Calu3 (cell line): ENCODE measurements around the gene PHF2. TPM values are rescaled to one million over a fixed set of nuclear protein-coding genes. Genes with fewer than 3 reads are reported as not detected.

ENCODE experiments used
- BruUV-seq: library from RNA; stranded (reverse); fragments of 400-500 nt; replicated peaks from 2 replicates; lab custom pipeline; 2021; lab: Mats Ljungman, UMichigan
- CTCF ChIA-PET: fragments of 300-600 bp; sonication (Branson Sonifier 250); formaldehyde crosslinking; loops from one replicate; lab custom pipeline; 2022; ENCODE audit warnings: antibody characterized with exemption; lab: Charles Lee
- DNase-seq: peaks from one replicate; pipeline ENCODE4 v3.0.0; 2022
- H3K27ac Mint-ChIP-seq: one replicate; pipeline ENCODE4 v1.8.0; 2022; ENCODE audit warnings: mixed read lengths; ENCODE audit not compliant: unreplicated experiment
- H3K27me3 Mint-ChIP-seq: one replicate; pipeline ENCODE4 v1.8.0; 2022; ENCODE audit warnings: mixed read lengths; ENCODE audit not compliant: unreplicated experiment
- H3K36me3 Mint-ChIP-seq: one replicate; pipeline ENCODE4 v1.8.0; 2022; ENCODE audit warnings: mild to moderate bottlenecking, moderate library complexity, mixed read lengths; ENCODE audit not compliant: insufficient read depth, unreplicated experiment
- H3K4me1 Mint-ChIP-seq: one replicate; pipeline ENCODE4 v1.8.0; 2022; ENCODE audit warnings: mild to moderate bottlenecking, low read depth, mixed read lengths; ENCODE audit not compliant: unreplicated experiment
- H3K4me3 Mint-ChIP-seq: one replicate; pipeline ENCODE4 v1.8.0; 2022; ENCODE audit warnings: mild to moderate bottlenecking, low read depth, moderate library complexity, mixed read lengths; ENCODE audit not compliant: unreplicated experiment
- H3K9me3 Mint-ChIP-seq: one replicate; pipeline ENCODE4 v1.8.0; 2022; ENCODE audit warnings: low read depth, mixed read lengths; ENCODE audit not compliant: unreplicated experiment
- intact Hi-C: fragments of 100-400 bp; cut with micrococcal nuclease; formaldehyde crosslinking; loops from one replicate; pipeline ENCODE4 v1.10.0; 2022; ENCODE audit not compliant: unreplicated experiment
- total RNA-seq: library from RNA; stranded (reverse); gene quantifications from 2 replicates; pipeline ENCODE4 v1.2.3, GENCODE V29; 2022
- TF ChIP-seq, protein P1 (sequence below): fragments of 200-600 bp; IDR thresholded peaks from one replicate; pipeline ENCODE4 v1.8.0; 2022; ENCODE audit warnings: antibody characterized with exemption; ENCODE audit not compliant: unreplicated experiment

Gene PHF2
- total RNA-seq, 1 experiment from 2014 or later = 13.9 TPM

DNA sequence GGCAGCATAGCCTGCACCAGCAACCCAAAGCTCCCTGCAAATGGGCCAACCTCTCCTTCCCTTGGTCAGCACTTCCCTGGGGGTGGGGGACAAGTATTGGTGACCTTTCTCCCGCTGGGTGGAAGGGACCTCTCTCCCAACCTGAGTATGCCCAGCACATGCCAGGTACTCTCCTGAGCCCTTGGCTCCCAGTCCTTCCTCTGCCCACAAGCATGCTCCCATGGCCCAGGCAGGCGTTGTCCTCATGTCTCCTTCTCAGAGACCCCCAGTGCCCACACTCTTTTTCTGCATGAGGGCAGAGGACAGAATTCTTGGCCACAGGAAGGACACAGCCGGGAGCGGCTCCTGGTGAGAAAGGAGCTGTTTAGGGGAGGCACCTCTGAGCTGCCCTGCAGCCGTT lies 60.3 kb downstream of the PHF2 start:
- Mint-ChIP-seq H3K36me3 (peaks cover 5% of the 10 kb centered on the region), H3K9me3 (no peaks in the 10 kb centered on the region), H3K4me3 (no peak overlapping the region), H3K27me3 (no peaks in the 10 kb centered on the region), H3K4me1 (no peaks in the 10 kb centered on the region), H3K27ac (no peak overlapping the region)
- no peak for DNase-seq
- intact Hi-C loops = no loop called here
- BruUV-seq = no TSS peak
- TF ChIP-seq, protein P1, sequence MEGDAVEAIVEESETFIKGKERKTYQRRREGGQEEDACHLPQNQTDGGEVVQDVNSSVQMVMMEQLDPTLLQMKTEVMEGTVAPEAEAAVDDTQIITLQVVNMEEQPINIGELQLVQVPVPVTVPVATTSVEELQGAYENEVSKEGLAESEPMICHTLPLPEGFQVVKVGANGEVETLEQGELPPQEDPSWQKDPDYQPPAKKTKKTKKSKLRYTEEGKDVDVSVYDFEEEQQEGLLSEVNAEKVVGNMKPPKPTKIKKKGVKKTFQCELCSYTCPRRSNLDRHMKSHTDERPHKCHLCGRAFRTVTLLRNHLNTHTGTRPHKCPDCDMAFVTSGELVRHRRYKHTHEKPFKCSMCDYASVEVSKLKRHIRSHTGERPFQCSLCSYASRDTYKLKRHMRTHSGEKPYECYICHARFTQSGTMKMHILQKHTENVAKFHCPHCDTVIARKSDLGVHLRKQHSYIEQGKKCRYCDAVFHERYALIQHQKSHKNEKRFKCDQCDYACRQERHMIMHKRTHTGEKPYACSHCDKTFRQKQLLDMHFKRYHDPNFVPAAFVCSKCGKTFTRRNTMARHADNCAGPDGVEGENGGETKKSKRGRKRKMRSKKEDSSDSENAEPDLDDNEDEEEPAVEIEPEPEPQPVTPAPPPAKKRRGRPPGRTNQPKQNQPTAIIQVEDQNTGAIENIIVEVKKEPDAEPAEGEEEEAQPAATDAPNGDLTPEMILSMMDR = no peak
- CTCF ChIA-PET = no interaction called here

GRCh38 chr9:93637886-93638285 lies 61.5 kb downstream of the PHF2 start:
- no peak overlapping the region for H3K4me3 Mint-ChIP-seq
- no TSS peak for BruUV-seq
- H3K4me1 Mint-ChIP-seq = peaks cover under 1% of the 10 kb centered on the region
- intact Hi-C loops = no loop called here
- DNase-seq = no peak
- H3K9me3 Mint-ChIP-seq = no peaks in the 10 kb centered on the region
- CTCF ChIA-PET = no interaction called here
- no peak overlapping the region for H3K27ac Mint-ChIP-seq
- H3K27me3 Mint-ChIP-seq = no peaks in the 10 kb centered on the region
- TF ChIP-seq, protein P1 = no peak
- H3K36me3 Mint-ChIP-seq = peaks cover 5% of the 10 kb centered on the region

DNA sequence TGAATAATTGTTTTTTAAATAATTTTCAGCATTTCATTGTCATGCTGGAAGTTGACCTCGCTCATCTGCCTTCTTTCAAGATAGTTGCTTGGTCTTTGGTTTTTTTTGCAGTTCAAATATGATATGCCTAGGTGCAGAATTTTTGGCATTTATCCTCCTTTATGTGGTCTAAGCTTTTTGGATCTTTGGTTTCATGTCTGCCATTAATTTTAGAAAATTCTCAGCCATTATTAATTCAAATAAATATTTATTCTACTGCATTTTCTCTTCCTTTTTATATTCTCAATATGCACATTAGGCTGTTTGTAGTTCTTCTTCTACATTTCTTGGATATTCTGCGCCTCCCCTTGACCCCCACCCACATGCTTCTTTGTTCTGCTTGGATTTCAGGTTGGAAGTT lies 63.6 kb downstream of the PHF2 start:
- Mint-ChIP-seq H3K27me3 (no peaks in the 10 kb centered on the region), H3K9me3 (no peaks in the 10 kb centered on the region), H3K4me3 (no peak overlapping the region), H3K36me3 (peaks cover 11% of the 10 kb centered on the region), H3K27ac (no peak overlapping the region), H3K4me1 (peaks cover 10% of the 10 kb centered on the region)
- no TSS peak for BruUV-seq
- no peak for DNase-seq
- CTCF ChIA-PET = no interaction called here
- intact Hi-C loops = no loop called here
- TF ChIP-seq, protein P1 = no peak

- Mint-ChIP-seq H3K9me3 (no peaks in the 10 kb centered on the region), H3K4me3 (no peak overlapping the region), H3K4me1 (peaks cover 10% of the 10 kb centered on the region), H3K36me3 (peaks cover 6% of the 10 kb centered on the region), H3K27me3 (no peaks in the 10 kb centered on the region), H3K27ac (no peak overlapping the region)
- no TSS peak for BruUV-seq
- CTCF ChIA-PET = no interaction called here
- DNase-seq = no peak
- TF ChIP-seq, protein P1 = no peak
- intact Hi-C loops = no loop called here
Observed at GRCh38 chr9:93642961-93643360, 66.6 kb downstream of the PHF2 start.
